IPS-NIHi7 (cell line): ENCODE data around the gene INPP4B.
"Not testable (repeated sequence)": the region's sequence is repeated elsewhere in the genome, so short reads cannot be mapped to it uniquely, and the experiment has no call there.

Experiments
- DNase-seq: peaks from one replicate; pipeline ENCODE4 v3.0.0; 2012; ENCODE audit warnings: mixed read lengths; ENCODE audit errors: extremely low spot score

The INPP4B gene

DNA sequence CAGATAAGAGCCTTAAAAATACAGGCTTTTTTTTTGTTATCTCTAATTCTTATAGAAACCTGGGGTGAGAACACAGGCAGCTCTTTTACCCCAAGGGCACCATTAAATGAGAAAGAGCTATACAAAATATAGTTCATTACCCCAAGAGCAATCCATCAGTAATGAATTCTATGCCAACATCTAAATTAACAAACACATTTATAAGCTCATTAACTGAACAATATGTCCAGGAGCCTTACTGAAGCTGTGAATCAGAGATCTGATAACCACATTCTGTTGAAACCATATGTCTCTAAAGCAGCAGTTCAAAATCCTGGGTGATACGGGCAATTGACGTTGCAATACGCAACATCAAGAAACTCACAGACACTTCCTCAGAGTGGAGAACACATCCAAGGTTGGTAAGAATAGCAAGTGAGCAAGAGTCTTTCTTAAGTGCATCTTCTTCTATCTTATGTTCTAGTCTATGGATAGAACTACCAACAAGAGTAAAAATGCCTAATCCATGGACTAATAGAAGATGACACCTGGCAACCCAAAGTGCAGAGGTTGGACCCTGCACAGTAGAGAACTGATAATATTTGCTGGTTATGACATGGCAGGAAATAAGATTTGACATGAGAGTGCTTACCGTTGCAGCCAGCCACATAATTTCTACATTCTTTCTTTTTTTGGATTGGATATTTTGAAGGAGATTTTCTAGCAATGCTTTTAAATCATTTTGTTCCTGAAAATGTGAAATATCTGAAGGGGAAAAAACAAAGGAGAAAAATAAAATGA lies 760.4 kb downstream of the INPP4B start:
- DNase-seq = no peak

DNA sequence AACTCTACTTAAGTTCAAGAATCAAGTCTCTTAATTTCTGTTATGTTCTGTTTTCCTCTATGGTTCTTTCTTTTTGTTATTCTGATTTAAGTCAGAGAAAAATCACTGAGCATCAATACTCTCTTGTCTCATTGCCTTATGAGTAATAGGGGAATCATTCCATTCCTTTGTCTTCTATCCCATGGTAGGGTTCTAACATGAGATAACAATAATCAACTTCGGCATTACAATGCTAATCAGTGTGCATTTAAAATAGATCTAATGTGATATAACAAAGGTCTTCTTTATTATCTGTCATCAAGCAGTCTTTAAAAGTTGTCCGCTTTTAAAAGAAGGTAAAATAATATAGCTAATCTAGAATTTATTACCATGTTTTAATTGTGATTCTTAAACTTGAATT lies 762.8 kb downstream of the INPP4B start:
- no peak for DNase-seq

DNA sequence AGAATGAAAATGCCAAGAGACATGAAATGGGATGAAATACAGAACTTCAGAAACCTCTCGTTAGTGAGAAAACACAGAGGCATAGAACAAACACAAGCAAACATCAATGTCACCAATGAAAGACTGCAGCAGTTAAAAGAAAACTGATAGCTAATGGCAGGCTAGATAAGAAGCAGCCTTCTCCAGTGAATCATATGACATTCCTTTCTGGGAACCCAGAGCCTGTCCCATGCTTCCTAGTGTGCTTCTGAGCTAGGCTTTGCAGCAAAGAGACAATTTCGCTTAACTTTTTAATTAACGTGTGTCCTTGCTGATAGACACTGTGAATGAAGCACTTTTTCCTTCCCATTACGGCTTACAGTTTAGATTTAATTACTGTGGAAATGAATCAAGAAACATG lies 765.1 kb downstream of the INPP4B start:
- DNase-seq = peak; percentile 13

DNA sequence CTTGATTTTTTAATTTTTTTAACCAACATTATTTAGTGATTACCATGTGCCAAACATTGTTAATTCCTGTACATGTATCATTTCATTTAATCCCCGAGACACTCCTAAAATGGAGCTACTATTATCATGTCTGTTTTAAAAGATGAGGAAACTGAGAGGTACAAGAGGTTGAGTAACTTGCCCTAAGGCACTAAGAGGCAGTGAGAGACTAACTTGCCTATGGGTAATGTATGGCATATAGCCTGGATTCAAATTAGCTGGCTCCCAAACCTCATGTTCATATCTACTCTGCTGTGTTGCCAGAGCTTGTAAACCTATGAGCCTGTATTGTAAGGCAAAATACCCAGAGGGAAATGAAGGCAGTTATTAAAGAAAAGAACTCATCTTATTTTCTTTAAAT lies 766.1 kb downstream of the INPP4B start:
- no peak for DNase-seq

DNA sequence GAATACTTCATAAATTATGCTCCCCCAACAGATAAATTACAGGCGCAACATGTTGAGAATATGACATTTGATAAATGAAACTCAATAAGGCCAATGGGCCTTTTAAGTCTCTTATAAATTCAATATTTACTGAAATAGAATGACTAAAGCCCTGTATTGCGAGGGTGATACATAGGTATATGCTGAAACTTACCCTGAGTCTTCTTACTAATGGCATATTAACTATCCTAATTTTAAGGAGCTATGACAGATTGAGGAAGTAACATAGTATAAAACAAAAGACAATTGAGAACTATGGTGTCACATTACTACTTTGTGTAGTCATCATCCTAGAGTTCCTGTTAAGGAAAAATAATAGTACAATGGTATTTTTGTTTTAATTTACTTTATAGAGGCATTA lies 769.1 kb downstream of the INPP4B start:
- no peak for DNase-seq

DNA sequence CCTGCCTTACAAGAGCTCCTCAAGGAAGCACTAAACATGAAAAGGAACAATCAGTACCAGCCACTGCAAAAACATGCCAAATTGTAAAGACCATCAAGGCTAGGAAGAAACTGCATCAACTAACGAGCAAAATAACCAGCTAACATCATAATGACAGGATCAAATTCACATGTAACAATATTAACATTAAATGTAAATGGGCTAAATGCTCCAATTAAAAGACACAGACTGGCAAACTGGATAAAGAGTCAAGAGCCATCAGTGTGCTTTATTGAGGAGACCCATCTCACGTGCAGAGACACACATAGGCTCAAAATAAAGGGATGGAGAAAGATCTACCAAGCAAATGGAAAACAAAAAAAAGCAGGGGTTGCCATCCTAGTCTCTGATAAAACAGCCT lies 777.8 kb downstream of the INPP4B start:
- DNase-seq = not testable (repeated sequence)

DNA sequence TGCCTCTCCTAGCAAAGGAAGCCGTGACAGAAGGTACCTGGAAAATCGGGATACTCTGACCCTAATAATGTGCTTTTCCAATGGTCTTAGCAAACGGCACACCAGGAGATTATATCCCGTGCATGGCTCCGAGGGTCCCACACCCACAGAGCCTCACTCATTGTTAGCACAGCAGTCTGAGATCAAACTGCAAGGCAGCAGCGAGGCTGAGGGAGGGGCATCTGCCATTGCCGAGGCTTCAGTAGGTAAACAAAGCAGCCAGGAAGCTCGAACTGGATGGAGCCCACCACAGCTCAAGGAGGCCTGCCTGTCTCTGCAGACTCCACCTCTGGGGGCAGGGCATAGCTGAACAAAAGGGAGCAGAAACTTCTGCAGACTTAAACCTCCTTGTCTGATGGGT lies 779.5 kb downstream of the INPP4B start:
- DNase-seq = not testable (repeated sequence)

DNA sequence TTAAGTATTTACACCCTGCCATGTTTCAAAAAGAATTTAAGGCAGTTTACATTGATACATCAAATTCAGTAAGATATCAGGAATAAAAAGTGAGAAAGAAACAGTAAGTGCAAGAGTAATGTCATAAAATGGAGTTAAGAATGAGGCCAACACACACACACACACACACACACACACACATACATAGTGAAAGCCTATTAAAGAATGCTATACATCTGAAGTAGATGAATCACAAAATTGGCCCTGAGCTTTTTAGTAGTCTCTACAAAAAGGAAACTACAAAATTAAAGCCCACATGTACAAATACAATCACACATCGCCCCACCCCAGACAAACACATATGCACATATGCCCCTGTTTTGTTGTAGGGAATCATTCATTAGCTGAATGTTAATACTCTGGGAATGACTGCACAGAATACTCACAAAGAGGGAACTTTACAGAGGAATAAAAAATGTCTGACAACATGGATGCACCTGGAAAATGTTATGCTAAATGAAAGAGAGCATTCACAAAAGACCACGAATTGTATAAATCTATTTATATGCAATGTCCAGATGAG lies 780.9 kb downstream of the INPP4B start:
- no peak for DNase-seq

DNA sequence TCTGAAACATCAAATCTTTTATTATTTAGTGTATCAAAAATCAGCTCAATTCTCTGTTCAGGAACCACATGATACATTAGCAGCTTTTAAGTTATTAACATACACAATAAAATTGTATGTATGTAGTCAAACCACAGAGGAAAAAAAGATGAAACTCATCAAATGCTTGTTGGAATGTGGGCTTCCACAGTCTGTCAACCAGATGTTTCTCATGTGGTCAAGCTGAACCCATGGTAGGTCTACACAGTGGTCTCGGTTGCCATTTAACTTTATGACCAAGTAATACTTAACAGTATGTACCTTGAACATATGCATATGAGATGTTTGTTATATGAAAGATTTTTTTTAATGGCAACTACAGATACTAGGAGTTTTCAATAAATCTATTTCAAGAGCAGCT lies 781.9 kb downstream of the INPP4B start:
- no peak for DNase-seq

DNA sequence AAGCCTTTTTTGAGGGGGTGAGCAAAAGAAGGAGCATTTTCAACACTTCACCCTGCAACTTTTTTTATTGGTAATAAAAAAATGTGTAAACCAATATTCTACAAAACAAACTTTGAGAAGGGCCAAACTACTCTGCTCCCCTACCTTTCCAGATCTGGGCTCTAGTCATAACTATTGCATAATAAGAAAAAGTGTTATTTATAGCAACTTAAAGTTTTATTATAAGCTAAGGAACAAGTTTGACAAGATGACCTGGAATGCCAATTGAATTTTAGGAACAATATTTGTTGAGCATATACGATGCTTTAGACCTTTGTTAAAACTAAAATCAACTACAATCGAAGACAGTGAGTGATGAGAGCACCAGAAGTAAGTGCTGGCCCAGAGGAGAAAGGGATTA lies 800.1 kb downstream of the INPP4B start:
- DNase-seq = no peak

DNA sequence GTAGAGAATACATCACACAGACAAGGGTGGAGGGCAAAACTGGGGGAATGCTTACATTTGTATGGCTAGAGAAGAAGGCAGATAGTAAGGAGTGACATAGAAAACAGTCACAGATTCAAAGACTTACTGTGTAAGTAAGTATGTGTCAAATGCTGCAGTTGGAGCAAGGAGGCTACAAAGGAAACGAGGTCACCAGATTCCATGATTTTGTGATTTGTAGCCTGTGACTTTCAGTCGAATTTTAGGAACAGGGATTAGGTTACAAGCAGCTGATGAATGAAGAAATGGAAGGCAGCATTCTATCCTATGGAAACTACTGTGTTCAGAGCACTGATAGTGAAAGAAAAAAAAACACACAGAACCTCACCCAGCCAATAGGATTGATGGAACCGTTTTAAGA lies 801.8 kb downstream of the INPP4B start:
- DNase-seq = no peak

DNA sequence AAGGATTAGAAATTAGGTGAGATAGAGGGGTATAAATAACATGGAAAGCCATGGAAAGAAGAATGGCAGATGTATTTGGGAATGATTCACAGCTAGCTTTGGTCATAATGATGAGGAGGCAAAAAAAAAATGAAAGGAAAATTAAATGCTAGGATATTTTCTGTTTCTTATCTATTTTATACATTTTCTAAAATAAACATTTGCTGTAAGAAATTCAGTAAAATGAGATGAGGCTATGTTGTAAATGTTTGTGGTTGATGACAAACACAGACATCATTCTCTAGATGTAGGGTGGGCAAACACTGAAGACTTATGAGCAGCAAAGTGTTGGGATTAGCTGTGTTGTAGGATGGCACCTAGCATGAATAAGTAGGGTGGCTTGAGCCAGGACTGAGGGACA lies 802.6 kb downstream of the INPP4B start:
- DNase-seq = no peak

DNA sequence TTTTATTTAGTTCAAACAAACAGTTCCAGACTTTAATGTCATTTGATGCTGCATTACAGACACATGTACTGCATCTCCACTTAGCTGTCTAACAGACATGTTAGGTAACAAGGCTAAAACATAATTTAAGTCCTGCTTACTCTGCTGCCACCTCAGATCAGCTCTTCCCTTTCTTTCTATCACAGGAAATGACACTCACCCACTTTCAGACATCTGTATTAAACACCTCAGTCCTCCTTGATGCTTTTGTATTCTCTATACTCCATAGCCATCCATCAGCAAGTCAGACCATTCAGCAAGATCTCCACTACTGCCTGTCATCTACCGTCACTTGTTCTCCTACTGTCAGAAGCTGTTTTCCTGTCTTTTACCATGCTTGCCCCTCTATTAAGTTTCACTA lies 804.3 kb downstream of the INPP4B start:
- no peak for DNase-seq

DNA sequence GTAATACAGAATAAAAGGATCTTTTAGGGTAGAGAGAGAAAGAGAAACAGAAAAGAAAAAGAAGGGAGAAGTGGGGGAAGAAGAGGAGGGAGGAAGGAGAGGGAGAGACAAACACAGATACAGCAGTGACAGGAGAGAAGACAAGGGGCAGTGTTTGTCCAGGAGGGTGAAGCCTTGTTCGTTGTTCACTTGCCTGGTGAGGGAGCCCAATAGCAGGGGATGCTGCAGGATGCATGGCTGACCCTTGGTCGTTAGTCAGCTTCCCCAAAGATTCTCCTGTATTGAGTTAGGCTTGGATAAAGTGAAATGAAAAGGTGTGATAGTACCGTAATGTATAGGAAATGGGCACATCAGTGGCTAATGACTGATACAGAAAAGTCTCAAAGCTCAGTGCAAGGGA lies 806.1 kb downstream of the INPP4B start:
- peak; percentile 47 for DNase-seq

DNA sequence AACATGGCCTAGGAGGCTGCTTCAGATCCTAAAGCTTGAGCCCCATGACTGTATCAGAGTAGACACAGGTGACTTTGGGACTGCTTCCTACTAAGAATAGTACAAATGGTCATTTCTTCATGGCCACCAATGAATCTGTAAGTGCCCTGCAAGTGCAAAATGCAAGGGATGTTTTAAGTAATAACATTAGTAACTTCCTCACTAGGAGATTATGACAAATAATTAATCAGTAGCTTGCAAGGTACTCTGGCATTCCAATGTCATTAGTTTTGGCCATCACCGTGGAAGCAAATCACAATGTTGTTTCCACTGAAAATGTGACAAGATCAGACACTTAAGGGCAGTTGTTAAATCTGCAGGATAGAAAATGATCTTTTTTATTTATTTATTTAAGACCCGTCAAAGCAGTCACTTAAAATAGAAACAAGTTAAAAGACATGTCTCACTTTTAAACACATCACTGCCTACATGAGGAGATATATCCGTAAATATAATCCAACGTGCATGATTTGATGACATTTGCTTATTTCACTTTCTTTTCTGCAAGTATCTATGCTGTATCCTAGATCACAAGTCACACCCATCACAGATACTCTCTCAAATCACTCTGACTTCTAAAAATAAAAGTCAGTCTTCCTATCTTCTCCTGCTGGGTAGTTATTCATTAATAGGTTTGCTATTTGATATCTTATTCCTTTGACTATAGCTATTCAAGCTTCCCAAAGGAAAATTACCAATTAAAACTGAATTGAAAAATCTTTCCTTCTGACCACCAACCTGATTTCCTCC lies 809.1 kb downstream of the INPP4B start:
- DNase-seq = no peak

DNA sequence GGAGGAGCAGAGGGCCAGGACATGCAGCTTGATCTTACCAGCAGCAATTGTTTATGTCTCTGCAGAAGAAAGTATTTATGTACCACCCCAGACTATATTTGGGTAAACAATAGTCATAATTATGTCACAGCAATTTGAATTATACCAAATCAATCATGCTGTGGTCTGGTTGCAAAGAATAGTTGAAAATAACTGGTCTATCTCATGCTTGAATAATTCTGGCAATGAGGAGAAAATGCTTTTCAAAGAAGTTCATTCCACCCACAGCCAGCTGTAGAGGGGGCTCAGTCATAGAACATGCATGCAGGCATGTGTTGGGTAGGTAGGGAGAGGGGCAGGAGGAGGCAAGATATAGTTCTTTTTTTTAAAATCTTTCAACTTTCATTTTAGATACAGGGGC lies 810.5 kb downstream of the INPP4B start:
- DNase-seq = no peak

DNA sequence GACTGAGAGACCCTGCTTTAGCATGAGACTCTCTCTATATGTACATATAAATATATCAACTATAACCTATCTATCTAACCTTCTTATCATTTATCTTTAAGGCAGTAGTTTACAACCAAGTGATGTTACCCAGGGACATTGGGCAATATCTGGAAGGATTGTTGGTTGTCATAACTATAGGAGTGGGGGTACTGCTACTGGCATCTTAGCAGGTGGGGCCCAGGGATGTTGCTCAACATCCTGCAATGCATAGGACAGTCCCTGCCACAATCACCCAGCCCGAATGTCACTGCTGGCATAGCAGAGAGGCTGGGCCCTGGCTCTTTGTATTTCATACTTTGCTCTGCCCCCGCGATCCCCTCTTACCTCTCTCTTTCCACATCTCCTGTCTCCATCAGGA lies 812.0 kb downstream of the INPP4B start:
- DNase-seq = no peak

DNA sequence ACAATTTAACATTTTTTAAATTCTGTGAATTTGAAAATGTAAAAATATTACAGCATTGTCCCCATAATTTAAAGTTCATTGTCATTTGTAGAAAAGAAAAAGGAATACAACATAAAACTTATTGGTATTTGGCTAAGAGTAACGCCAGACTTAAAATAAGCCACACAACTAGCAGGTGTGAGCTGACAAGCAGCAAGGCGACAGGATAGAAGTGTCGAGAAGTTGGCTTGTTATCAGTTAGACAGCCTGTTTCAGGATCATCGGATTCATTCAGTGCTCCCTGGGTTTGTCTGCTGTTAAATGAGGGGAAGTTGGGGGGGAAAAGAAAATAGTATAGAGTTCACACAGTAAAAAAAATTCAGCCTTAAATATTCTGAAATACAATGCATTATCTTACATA lies 816.1 kb downstream of the INPP4B start:
- DNase-seq = no peak

DNA sequence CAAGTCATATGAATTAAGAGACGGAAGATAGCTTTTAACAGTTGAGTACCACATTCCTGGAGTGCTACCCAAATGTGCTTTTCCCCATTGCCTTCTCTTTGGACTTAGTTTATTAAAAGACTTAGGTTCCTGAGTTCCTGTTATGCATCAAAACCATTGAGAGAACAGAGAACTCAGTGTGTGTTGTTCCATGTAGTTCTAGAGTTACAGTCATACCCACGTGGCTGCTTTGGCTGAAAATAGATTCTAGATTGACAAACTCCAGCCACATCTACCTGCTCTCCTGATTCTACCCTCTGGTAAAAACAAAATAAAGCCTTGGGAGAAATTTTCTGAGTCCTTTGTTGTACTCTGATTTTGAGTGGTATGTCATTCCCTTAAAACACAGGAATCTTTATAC lies 824.3 kb downstream of the INPP4B start:
- no peak for DNase-seq

DNA sequence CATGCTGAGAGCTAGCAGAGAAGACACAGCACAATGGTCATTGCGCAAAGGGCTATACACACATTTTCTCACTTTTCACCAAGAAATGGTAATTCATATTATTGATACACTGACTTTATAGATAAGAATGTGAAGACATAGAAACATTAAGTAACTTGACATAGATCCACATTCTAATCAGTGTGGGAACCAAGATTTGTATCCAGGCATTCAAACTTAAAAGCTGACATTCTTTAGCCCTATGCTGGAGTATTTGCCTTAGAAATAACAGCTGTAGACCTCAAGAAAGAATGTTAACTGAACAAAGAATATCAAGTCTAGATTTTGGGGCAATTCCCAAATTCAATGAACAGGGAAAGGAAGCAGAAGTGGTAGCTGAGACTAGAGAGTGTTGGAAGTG lies 824.9 kb downstream of the INPP4B start:
- DNase-seq = no peak

DNA sequence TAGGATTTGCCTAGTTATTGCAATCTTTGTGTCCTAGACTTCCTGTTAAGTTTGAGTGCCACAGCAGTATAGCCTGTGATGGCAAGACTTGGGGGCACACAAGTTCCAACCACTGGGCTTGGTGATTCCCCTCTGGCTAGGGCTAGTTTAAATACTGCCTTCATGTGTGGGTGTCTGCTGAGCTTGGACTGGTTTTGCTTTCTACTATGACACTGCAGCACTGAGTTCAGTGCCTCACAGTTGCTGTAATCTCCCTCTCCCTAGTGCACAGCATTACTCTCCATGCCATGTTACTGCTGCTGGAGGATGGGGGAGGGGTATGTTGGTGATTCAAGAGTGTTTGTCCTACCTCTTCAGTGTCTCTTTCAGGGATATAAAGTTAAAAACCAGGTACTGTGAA lies 830.1 kb downstream of the INPP4B start:
- no peak for DNase-seq

DNA sequence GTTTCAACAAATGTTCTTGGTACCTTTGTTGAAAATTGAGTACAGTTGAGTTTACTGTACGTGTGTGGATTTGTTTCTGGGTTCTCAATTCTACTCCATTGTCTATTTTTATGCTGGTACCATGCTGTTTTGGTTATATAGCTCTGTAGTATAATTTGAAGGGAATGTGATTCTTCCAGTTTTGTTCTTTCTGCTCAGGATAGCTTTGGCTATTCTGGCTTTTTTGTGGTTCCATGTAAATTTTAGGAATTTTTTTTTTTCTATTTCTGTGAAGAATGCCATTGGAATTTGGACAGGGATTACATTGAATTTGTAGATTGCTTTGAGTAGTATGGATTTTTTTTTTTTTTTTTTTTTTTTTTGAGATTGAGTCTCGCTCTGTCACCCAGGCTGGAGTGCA lies 836.4 kb downstream of the INPP4B start:
- DNase-seq = no peak

DNA sequence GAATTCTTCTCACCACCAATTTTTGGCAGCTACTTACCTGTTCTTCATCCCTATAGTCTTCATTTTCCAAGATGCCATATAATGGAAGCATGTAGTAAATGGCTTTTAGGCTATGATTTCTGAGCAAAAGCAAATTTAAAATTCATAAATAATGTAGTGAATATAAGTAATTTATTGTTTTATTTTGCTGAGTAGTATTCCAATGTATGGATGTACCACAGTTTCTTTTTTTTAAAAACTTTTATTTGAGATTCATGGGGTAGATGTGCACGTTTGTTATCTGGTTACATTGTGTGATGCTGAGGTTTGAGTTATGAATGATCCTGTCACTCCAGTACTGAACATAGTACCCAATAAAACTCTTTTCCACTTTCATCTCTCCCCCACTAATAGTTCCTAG lies 840.6 kb downstream of the INPP4B start:
- DNase-seq = no peak
